Heart left ventricle (tissue), 13 donors: ENCODE measurements around the gene MSI2.

Experiments
- POLR2A ChIP-seq, 2 donors: fragments of 450-650 bp; IDR thresholded peaks; one replicate each; pipeline ENCODE4 v1.6.1; 2017; ENCODE audit warnings: antibody characterized with exemption in 2 of 2, mild to moderate bottlenecking in 2 of 2, moderate library complexity in 2 of 2
- TF ChIP-seq, protein P1 (sequence below), 12 donors: fragments of 200-600 bp; sonication (generic) in 4 of 12; IDR thresholded peaks; one replicate each; pipeline versions ENCODE4 v1.5.0 to v1.8.0; 2018 to 2022; ENCODE audit warnings: antibody characterized with exemption in 12 of 12, mild to moderate bottlenecking in 5 of 12
- donor health status: ischemic (EF 13 %, LVEDD 7.1; RV severe dilation, severe dysfunction).
- donor health status: DM: no; HTN: yes; CAD: no.
- donor health status: DM: no; HTN: no; CAD: no.
- donor health status: ischemic (EF 25% LVEDD 6.9; RV normal size, moderate dysfunction).
- donor health status: ischemic (EF 25% LVEDD 5.7; RV mildly dilated, moderate dysfunction).
- donor health status: ischemic (EF 35%, LVEDD 5.7; RV mildly dilated, moderate dysfunction).
- donor health status: nonischemic (EF 11% LVEDD 7.7; RV severe dilation, severe dysfunction).
- donor health status: DM: yes; HTN: yes; CAD: no.
- donor health status: PGD.
- donor health status: ischemic (EF 29% LVEDD 5.4; RV normal size, mild dysfunction).
- donor health status: nonischemic (EF 23%, LVEDD 6.1; RV moderate dilation, normal function).

GRCh38 chr17:57495771-57496170 is 239.4 kb downstream of the MSI2 start:
- TF ChIP-seq, protein P1, sequence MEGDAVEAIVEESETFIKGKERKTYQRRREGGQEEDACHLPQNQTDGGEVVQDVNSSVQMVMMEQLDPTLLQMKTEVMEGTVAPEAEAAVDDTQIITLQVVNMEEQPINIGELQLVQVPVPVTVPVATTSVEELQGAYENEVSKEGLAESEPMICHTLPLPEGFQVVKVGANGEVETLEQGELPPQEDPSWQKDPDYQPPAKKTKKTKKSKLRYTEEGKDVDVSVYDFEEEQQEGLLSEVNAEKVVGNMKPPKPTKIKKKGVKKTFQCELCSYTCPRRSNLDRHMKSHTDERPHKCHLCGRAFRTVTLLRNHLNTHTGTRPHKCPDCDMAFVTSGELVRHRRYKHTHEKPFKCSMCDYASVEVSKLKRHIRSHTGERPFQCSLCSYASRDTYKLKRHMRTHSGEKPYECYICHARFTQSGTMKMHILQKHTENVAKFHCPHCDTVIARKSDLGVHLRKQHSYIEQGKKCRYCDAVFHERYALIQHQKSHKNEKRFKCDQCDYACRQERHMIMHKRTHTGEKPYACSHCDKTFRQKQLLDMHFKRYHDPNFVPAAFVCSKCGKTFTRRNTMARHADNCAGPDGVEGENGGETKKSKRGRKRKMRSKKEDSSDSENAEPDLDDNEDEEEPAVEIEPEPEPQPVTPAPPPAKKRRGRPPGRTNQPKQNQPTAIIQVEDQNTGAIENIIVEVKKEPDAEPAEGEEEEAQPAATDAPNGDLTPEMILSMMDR (IDR thresholded peaks at IDR 0.05), result no peak
- no peak for TF ChIP-seq POLR2A (IDR thresholded peaks at IDR 0.05)
